Mesenchymal stem cell (in vitro differentiated cells and primary cell): ENCODE measurements around the gene AUTS2.

ENCODE experiments used
- DNase-seq: peaks from one replicate; pipeline ENCODE4 v3.0.0-alpha.2; 2013
- H2AFZ ChIP-seq: one replicate; pipeline ENCODE4 v1.6.1; 2013; ENCODE audit warnings: low read depth, mild to moderate bottlenecking, control low read depth, inconsistent platforms, low read length, moderate library complexity
- H2AK5ac ChIP-seq: 2 replicates; pipeline ENCODE4 v1.6.1; 2013; ENCODE audit warnings: low read length, moderate library complexity, mild to moderate bottlenecking, inconsistent platforms; ENCODE audit not compliant: severe bottlenecking
- H2BK120ac ChIP-seq: one replicate; pipeline ENCODE4 v1.6.1; 2013; ENCODE audit warnings: low read depth, mild to moderate bottlenecking, inconsistent platforms, low read length, moderate library complexity
- H2BK12ac ChIP-seq, 2 experiments: one replicate each; pipeline ENCODE4 v1.6.1; 2013; ENCODE audit warnings: inconsistent platforms in 2 of 2, low read length in 2 of 2, mild to moderate bottlenecking in 2 of 2, moderate library complexity in 2 of 2, control low read depth in 1 of 2
- H2BK15ac ChIP-seq: one replicate; pipeline ENCODE4 v1.6.1; 2013; ENCODE audit warnings: mild to moderate bottlenecking, low read depth, inconsistent platforms; ENCODE audit not compliant: poor library complexity, severe bottlenecking
- H2BK5ac ChIP-seq: 2 replicates; pipeline ENCODE4 v1.6.1; 2013; ENCODE audit warnings: low read depth, mild to moderate bottlenecking, low read length, control low read depth, inconsistent platforms; ENCODE audit not compliant: poor library complexity, severe bottlenecking
- H3K14ac ChIP-seq, 2 experiments: one replicate each; pipeline ENCODE4 v1.6.1; 2013; ENCODE audit warnings: inconsistent platforms in 2 of 2, low read length in 2 of 2, control low read depth in 1 of 2, mild to moderate bottlenecking in 1 of 2, moderate library complexity in 1 of 2
- H3K18ac ChIP-seq, 2 experiments: one replicate each; pipeline ENCODE4 v1.6.1; 2013; ENCODE audit warnings: inconsistent platforms in 2 of 2, low read length in 2 of 2, control low read depth in 1 of 2, low read depth in 1 of 2, mild to moderate bottlenecking in 1 of 2
- H3K23ac ChIP-seq, 2 experiments: one replicate each; pipeline ENCODE4 v1.6.1; 2013; ENCODE audit warnings: inconsistent platforms in 2 of 2, low read length in 2 of 2, mild to moderate bottlenecking in 2 of 2, moderate library complexity in 2 of 2, control low read depth in 1 of 2
- H3K27ac ChIP-seq: 2 replicates; pipeline ENCODE4 v1.5.1; 2013; ENCODE audit warnings: mild to moderate bottlenecking, moderate library complexity, low read length, control low read depth, inconsistent platforms; ENCODE audit not compliant: poor library complexity, severe bottlenecking
- H3K27me3 ChIP-seq, 2 experiments: 2 replicates each; pipeline versions ENCODE4 v1.6.1 to v1.7.0; 2013; ENCODE audit warnings: low read length in 2 of 2, mild to moderate bottlenecking in 2 of 2, moderate library complexity in 2 of 2, control low read depth in 1 of 2, inconsistent platforms in 1 of 2; ENCODE audit not compliant: control insufficient read depth in 1 of 2, insufficient read depth in 1 of 2
- H3K36me3 ChIP-seq, 2 experiments: 2 replicates each; pipeline versions ENCODE4 v1.6.1 to v1.7.0; 2013; ENCODE audit warnings: low read length in 2 of 2, control low read depth in 1 of 2, inconsistent platforms in 1 of 2, low read depth in 1 of 2, mild to moderate bottlenecking in 1 of 2; ENCODE audit not compliant: insufficient read depth in 2 of 2, control insufficient read depth in 1 of 2
- H3K4ac ChIP-seq, 2 experiments: one replicate each; pipeline ENCODE4 v1.6.1; 2013; ENCODE audit warnings: inconsistent platforms in 2 of 2, low read length in 2 of 2, mild to moderate bottlenecking in 2 of 2, moderate library complexity in 2 of 2, control low read depth in 1 of 2, low read depth in 1 of 2
- H3K4me1 ChIP-seq: 2 replicates; pipeline ENCODE4 v1.6.1; 2013; ENCODE audit warnings: low read depth, low read length, control low read depth; ENCODE audit not compliant: control insufficient read depth, insufficient read depth
- H3K4me2 ChIP-seq: 2 replicates; pipeline ENCODE4 v1.6.1; 2013; ENCODE audit warnings: low read length, mild to moderate bottlenecking, inconsistent platforms; ENCODE audit not compliant: poor library complexity, severe bottlenecking
- H3K4me3 ChIP-seq, 2 experiments: 2 replicates each; pipeline versions ENCODE4 v1.5.1 to v1.7.0; 2013; ENCODE audit warnings: low read length in 2 of 2, mild to moderate bottlenecking in 2 of 2, control low read depth in 1 of 2, low read depth in 1 of 2; ENCODE audit not compliant: insufficient read depth in 1 of 2
- H3K79me1 ChIP-seq: replicated peaks from 2 replicates; pipeline ENCODE4 v1.6.1; 2013; ENCODE audit warnings: mild to moderate bottlenecking, control low read depth, low read length, inconsistent platforms; ENCODE audit not compliant: poor library complexity, severe bottlenecking
- H3K9ac ChIP-seq: 2 replicates; pipeline ENCODE4 v1.7.0; 2013; ENCODE audit warnings: mild to moderate bottlenecking, low read length, moderate library complexity
- H3K9me3 ChIP-seq: 2 replicates; pipeline ENCODE4 v1.7.0; 2013; ENCODE audit warnings: mild to moderate bottlenecking, low read length; ENCODE audit not compliant: control insufficient read depth
- H4K8ac ChIP-seq: one replicate; pipeline ENCODE4 v1.6.1; 2013; ENCODE audit warnings: inconsistent platforms, mild to moderate bottlenecking, low read length, moderate library complexity
- H4K91ac ChIP-seq: one replicate; pipeline ENCODE4 v1.6.1; 2013; ENCODE audit warnings: mild to moderate bottlenecking, low read length, inconsistent platforms
- WGBS: methylation state at CpG from one replicate; pipeline ENCODE4 v1.1.7; 2013; ENCODE audit warnings: mixed read lengths; 5-methylcytosine and 5-hydroxymethylcytosine counted together

AUTS2 gene

DNA sequence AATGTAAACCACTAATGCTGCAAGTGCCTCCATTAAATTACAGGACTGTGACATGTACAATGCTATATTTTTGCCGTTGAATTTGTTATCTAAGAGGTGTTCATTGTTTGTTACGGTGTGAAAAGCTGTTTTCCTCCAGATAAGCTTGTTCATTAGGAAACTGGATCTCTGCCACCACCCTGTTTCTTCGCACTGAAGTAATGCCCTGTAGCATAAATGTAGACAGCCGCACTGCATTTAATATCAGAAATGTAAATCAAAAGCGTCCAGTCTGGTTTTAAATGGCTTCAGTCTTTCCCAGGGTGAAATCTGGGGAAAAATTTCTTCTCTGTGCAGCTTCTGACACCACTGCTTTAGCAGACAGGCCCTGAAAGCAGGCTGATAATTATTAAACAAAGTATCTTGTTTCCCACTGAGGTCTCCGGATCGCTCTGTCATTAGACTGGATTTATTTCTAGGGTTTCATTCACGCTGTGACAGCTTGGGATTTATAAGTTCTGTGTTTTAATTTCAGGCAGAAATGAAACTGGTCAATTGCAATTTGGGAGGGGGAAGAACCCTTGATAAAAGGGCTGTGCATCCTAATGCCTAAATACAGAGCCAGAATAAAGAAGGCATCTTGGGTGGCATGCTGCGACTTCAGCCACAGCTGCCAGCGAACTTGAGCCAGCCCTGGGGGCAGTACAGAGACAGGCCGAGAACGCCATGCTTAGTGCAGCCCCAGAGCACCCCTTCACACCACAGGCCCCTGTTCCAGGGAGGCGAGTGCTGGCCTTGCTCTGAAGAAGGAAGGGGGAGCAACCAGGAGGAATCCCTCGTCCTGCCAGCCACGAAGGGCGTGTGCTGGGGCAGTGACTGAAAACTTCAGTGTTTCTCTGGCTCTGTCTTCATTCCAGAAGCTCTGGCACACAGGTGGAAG, 985.9 kb downstream of the AUTS2 start:
- no peak overlapping the region for H3K4me3 ChIP-seq
- peak overlapping the region; percentile 1 for H3K4me2 ChIP-seq
- DNase-seq = no peak
- no peak overlapping the region for H3K23ac ChIP-seq
- H2BK12ac ChIP-seq = no peak overlapping the region
- peaks cover 25% of the 10 kb centered on the region for H3K4me1 ChIP-seq
- no peak overlapping the region for H2AFZ ChIP-seq
- no peak overlapping the region for H3K4ac ChIP-seq
- H2BK5ac ChIP-seq = no peak overlapping the region
- no peaks in the 10 kb centered on the region for H3K9me3 ChIP-seq
- peaks cover 2% of the 10 kb centered on the region for H3K79me1 ChIP-seq
- H2BK120ac ChIP-seq = no peak overlapping the region
- H3K9ac ChIP-seq = no peak overlapping the region
- WGBS = 88% methylated on average over 16 of the region's 16 CpGs
- no peak overlapping the region for H2BK15ac ChIP-seq
- H3K14ac ChIP-seq = no peak overlapping the region
- no peaks in the 10 kb centered on the region for H3K36me3 ChIP-seq
- H4K8ac ChIP-seq = no peak overlapping the region
- no peak overlapping the region for H2AK5ac ChIP-seq
- H3K27me3 ChIP-seq = no peaks in the 10 kb centered on the region
- H4K91ac ChIP-seq = no peak overlapping the region
- no peak overlapping the region for H3K18ac ChIP-seq
- peak overlapping the region; percentile 58 for H3K27ac ChIP-seq

DNA sequence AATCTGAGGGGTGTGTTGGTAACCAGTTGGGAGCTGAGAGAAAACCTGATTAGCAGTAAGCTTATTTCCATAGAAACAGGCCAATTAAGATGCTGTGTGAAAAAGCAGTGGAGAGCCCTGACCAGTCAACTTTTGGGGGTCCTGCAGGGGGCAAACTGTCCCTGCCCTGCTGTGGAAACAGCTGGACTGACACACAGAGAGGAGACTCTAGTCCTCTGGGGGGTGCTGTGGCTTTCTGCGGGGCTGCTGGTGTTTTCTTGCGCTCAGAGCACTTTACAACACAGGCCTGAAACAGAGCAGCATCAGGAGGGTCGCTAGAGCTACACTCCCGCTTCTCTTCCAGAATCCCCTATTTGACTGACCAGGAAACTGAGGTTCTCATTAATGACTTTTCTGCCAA, 986.8 kb downstream of the AUTS2 start:
- Histone ChIP-seq H3K23ac (no peak overlapping the region), H3K4me3 (no peak overlapping the region), H3K27me3 (no peaks in the 10 kb centered on the region), H2AK5ac (no peak overlapping the region), H3K9ac (no peak overlapping the region), H3K36me3 (no peaks in the 10 kb centered on the region), H3K4ac (no peak overlapping the region), H2BK12ac (no peak overlapping the region), H4K91ac (no peak overlapping the region), H2BK5ac (no peak overlapping the region), H3K9me3 (no peaks in the 10 kb centered on the region), H3K14ac (no peak overlapping the region), H3K4me1 (peaks cover 22% of the 10 kb centered on the region), H3K79me1 (peaks cover 2% of the 10 kb centered on the region), H3K27ac (no peak overlapping the region), H2AFZ (no peak overlapping the region), H4K8ac (no peak overlapping the region), H3K18ac (no peak overlapping the region), H3K4me2 (no peak overlapping the region), H2BK120ac (no peak overlapping the region), H2BK15ac (no peak overlapping the region)
- no peak for DNase-seq
- WGBS = 76% methylated on average over 4 of the region's 4 CpGs

DNA sequence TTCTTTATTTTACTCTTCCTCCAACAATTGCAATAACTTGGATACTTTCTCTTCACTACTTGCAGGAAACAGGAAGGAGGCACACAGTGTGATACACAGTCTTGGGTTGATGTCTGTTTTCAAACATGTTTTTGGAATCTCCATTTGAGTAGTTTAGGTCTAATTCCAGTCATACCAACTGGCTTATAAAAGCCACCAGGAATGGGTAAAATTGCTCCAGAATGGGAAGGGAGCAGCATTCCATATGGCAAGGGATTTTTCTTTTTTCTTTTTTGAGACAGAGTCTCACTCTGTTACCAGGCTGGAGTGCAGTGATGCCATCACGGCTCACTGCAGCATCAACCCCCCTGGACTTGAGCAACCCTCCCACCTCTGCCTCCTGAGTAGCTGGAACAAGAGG, 988.5 kb downstream of the AUTS2 start:
- H3K18ac ChIP-seq = no peak overlapping the region
- H2AFZ ChIP-seq = no peak overlapping the region
- no peak overlapping the region for H3K9ac ChIP-seq
- H3K23ac ChIP-seq = no peak overlapping the region
- H2BK15ac ChIP-seq = no peak overlapping the region
- no peak overlapping the region for H4K8ac ChIP-seq
- no peaks in the 10 kb centered on the region for H3K9me3 ChIP-seq
- H4K91ac ChIP-seq = no peak overlapping the region
- no peak overlapping the region for H2AK5ac ChIP-seq
- 83% methylated on average over 1 of the region's 1 CpG for WGBS
- H3K27ac ChIP-seq = no peak overlapping the region
- no peak overlapping the region for H3K4me2 ChIP-seq
- DNase-seq = no peak
- H3K27me3 ChIP-seq = no peaks in the 10 kb centered on the region
- no peak overlapping the region for H2BK5ac ChIP-seq
- no peak overlapping the region for H2BK12ac ChIP-seq
- no peaks in the 10 kb centered on the region for H3K36me3 ChIP-seq
- no peak overlapping the region for H2BK120ac ChIP-seq
- peaks cover 22% of the 10 kb centered on the region for H3K4me1 ChIP-seq
- no peak overlapping the region for H3K4me3 ChIP-seq
- H3K14ac ChIP-seq = no peak overlapping the region
- H3K4ac ChIP-seq = no peak overlapping the region
- H3K79me1 ChIP-seq = peaks cover 2% of the 10 kb centered on the region

DNA sequence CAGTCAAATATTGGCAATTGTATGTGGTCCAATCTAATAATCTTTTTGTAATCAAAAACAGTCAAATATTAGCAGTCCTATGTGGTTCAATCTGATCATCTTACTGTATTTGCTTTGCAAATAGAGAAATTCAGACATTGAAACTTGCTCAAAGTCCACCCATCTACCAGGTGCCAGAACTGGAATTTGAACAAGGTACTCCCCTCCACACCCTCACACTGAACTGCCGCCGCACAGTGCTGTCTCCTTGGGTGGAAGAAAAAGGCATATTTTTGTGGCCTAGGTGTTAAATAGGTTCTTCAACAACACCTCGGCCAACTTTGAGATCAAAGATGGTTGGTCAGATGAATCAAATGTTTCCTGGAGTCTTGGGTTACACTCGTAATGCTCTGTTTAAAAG, 989.5 kb downstream of the AUTS2 start:
- H3K27me3 ChIP-seq = no peaks in the 10 kb centered on the region
- H3K4me3 ChIP-seq = no peak overlapping the region
- no peak for DNase-seq
- no peak overlapping the region for H2BK12ac ChIP-seq
- no peak overlapping the region for H4K91ac ChIP-seq
- H3K9ac ChIP-seq = no peak overlapping the region
- no peak overlapping the region for H3K14ac ChIP-seq
- peaks cover 21% of the 10 kb centered on the region for H3K4me1 ChIP-seq
- H2BK5ac ChIP-seq = no peak overlapping the region
- no peak overlapping the region for H3K4me2 ChIP-seq
- no peaks in the 10 kb centered on the region for H3K9me3 ChIP-seq
- H2BK120ac ChIP-seq = no peak overlapping the region
- H2AFZ ChIP-seq = no peak overlapping the region
- H2AK5ac ChIP-seq = peak overlapping the region; percentile 9
- no peak overlapping the region for H3K4ac ChIP-seq
- no peak overlapping the region for H3K27ac ChIP-seq
- H3K36me3 ChIP-seq = no peaks in the 10 kb centered on the region
- H2BK15ac ChIP-seq = no peak overlapping the region
- H3K23ac ChIP-seq = no peak overlapping the region
- WGBS = 88% methylated on average over 4 of the region's 4 CpGs
- peaks cover 2% of the 10 kb centered on the region for H3K79me1 ChIP-seq
- H3K18ac ChIP-seq = no peak overlapping the region
- H4K8ac ChIP-seq = no peak overlapping the region
